Kidney (tissue), 14 donors: ENCODE results near the gene IL11. TPM values are rescaled to one million over a fixed set of nuclear protein-coding genes. Genes with fewer than 3 reads are reported as not detected.

Experiments used
- DNase-seq, 5 donors: peaks; one replicate each; pipeline ENCODE4 v3.0.0-alpha.2; 2013 to 2020
- FAIRE-seq: peaks from 2 replicates; lab custom pipeline; 2012; peaks lifted over from hg19 to GRCh38; lab: Jason Lieb, UNC
- H3K27ac ChIP-seq, 2 donors: one replicate each; pipeline ENCODE4 v1.7.0; 2013; ENCODE audit warnings: low read depth in 2 of 2, low read length in 2 of 2, inconsistent platforms in 1 of 2
- H3K27me3 ChIP-seq: one replicate; pipeline ENCODE4 v1.7.1; 2013; ENCODE audit warnings: low read length, inconsistent platforms; ENCODE audit not compliant: control insufficient read depth, insufficient read depth
- H3K36me3 ChIP-seq, 3 donors: one replicate each; pipeline versions ENCODE4 v1.7.0 to v1.7.1; 2013; ENCODE audit warnings: low read length in 3 of 3, control low read depth in 1 of 3, inconsistent platforms in 1 of 3; ENCODE audit not compliant: insufficient read depth in 3 of 3, control insufficient read depth in 2 of 3
- H3K4me1 ChIP-seq, 3 donors: one replicate each; pipeline versions ENCODE4 v1.7.0 to v1.7.1; 2013; ENCODE audit warnings: low read length in 3 of 3, inconsistent platforms in 1 of 3, low read depth in 1 of 3; ENCODE audit not compliant: control insufficient read depth in 2 of 3, insufficient read depth in 2 of 3
- H3K4me3 ChIP-seq, 3 donors: one replicate each; pipeline versions ENCODE4 v1.7.0 to v1.8.1; 2013; ENCODE audit warnings: low read length in 3 of 3, control low read depth in 1 of 3, inconsistent platforms in 1 of 3
- H3K9ac ChIP-seq, 3 donors: one replicate each; pipeline versions ENCODE4 v1.7.0 to v1.7.1; 2013; ENCODE audit warnings: low read length in 3 of 3, control low read depth in 1 of 3, inconsistent platforms in 1 of 3
- H3K9me3 ChIP-seq, 3 donors: one replicate each; pipeline versions ENCODE4 v1.7.0 to v1.7.1; 2013; ENCODE audit warnings: low read length in 3 of 3, control low read depth in 1 of 3, inconsistent platforms in 1 of 3; ENCODE audit not compliant: control insufficient read depth in 2 of 3, insufficient read depth in 1 of 3
- intact Hi-C: fragments of 100-400 bp; cut with DNase I; formaldehyde crosslinking; loops from one replicate; pipeline ENCODE4 v1.11.1; 2022
- polyA plus RNA-seq: library from polyadenylated mRNA; stranded (reverse); fragments of 350-450 nt; fragmentation: Illumina TruSeq; extraction: RNeasy Lipid Tissue Mini Kit (QIAGEN cat#74804); gene quantifications from one replicate; pipeline ENCODE4 v1.2.3, GENCODE V29; 2014; ENCODE audit warnings: low read depth, low replicate concordance; ENCODE audit not compliant: insufficient read depth
- total RNA-seq: library from RNA; stranded (reverse); fragmentation: NEBNext Ultra II Directional; extraction: Animal tissue kit (Norgen Biotek cat#: 25700); gene quantifications from one replicate; pipeline ENCODE4 v1.2.1, GENCODE V29; 2021
- TF ChIP-seq, protein P1 (sequence below): IDR thresholded peaks from 3 replicates; pipeline ENCODE4 v1.5.1; 2012; ENCODE audit warnings: mild to moderate bottlenecking, moderate library complexity, borderline replicate concordance; ENCODE audit not compliant: insufficient read depth; ENCODE audit errors: extremely low read depth
- donor health status: control.
- donor health status: control.
- donor health status: control.
- donor health status: control.
- donor health status: control.
- donor health status: DM: yes; HTN: yes; CAD: no.
- donor health status: Normal renal cell carcinoma (clear cell type).

The IL11 gene
- total and polyA plus RNA-seq, 2 donors from 2014 or later = 0.37 to 0.47 TPM

DNA sequence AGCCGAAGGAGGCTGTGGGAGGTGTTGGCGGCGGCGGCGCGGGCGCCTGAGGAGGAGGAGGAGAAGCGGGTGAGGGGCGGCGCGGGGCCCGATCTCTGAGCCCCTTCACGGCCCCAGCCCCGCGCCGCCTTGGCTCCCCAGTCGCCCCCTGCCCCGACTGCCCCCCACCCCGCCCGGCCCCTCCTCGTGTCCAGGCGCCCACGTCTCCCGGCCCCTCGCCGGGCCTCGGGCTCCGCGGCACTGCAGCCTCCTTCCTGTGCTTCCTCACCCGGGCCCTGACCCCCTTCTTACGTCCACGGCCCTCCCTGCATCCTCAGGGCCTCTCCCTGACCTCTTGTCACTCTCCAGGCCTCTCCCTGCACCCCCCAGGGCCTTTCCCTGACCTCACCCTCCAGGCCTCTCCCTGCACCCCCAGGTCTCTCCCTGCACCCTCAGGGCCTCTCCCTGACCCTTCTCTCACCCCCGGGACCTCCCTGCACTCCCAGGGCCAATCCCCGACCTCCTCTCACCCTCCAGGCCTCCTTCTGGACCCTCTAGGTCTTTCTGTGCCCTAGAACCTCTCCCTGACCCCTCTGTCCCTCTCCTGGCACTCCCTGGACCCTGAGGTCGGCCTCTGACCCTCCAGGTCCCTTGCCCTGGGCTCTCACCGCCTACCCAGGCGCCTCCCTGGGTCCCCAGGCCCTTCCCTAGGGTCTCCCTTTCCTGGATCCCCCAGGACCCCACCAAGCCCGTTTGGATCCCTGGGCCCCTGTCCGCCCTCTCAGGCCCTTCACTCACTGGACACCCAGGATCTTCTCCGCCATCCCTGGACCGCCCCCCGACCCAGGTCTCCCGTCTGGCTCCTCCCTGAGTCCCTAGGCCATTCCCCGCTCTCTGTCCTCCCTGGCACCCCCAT, 30.1 kb downstream of the IL11 start:
- DNase-seq = peak in 2 of 5 donors; percentile 82 to 87
- FAIRE-seq = no peak
- intact Hi-C loops = no loop called here
- H3K9me3 ChIP-seq = no peaks in the 10 kb centered on the region
- peak overlapping the region; percentile 41 to 43 for H3K27ac ChIP-seq
- peak overlapping the region; percentile 30 to 87 (median 58) for H3K9ac ChIP-seq
- TF ChIP-seq, protein P1, sequence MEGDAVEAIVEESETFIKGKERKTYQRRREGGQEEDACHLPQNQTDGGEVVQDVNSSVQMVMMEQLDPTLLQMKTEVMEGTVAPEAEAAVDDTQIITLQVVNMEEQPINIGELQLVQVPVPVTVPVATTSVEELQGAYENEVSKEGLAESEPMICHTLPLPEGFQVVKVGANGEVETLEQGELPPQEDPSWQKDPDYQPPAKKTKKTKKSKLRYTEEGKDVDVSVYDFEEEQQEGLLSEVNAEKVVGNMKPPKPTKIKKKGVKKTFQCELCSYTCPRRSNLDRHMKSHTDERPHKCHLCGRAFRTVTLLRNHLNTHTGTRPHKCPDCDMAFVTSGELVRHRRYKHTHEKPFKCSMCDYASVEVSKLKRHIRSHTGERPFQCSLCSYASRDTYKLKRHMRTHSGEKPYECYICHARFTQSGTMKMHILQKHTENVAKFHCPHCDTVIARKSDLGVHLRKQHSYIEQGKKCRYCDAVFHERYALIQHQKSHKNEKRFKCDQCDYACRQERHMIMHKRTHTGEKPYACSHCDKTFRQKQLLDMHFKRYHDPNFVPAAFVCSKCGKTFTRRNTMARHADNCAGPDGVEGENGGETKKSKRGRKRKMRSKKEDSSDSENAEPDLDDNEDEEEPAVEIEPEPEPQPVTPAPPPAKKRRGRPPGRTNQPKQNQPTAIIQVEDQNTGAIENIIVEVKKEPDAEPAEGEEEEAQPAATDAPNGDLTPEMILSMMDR = no peak
- H3K27me3 ChIP-seq = no peaks in the 10 kb centered on the region
- peak overlapping the region; percentile 68 to 72 (median 68) for H3K4me3 ChIP-seq
- H3K4me1 ChIP-seq = peaks cover 0 to 16% (median 0%) of the 10 kb centered on the region in 3 donors
- no peaks in the 10 kb centered on the region for H3K36me3 ChIP-seq

DNA sequence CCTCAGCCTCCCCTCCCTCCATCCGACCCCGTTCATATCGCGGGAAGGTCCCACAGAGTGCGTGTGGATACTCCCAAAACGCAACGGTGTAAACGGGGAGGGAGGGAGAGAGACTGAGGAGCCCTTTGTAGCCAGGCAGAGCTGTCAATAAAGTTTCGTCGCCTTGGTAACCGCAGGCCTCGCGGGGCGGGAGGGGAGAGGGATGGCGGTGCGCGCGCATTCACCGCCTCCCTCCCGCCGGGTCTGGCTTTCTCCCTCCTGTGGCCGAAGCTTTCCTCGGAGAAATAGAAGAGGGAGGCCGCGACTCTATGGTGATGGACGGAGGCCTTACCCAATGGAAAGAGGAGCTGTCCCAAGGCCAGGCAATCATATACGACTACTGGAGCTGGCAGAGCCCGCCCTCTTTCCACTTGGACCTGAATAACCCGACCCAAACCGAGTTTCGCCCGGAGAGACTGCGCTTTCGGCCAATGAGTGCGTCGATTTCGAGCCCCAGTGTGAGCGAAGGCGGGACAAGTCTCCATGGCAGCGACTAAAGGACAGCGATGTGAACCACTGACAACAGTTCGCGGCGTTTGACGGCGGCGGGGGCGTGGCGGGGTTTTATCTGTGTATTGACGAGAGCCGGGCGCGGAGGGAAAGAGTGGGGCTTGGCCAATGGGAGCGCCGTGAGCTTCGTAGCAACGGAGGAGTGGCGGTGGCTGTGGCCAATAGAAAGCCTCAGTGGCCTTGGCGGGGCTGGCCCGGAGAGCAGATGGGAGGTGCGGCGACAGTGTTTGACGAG, 31.0 kb downstream of the IL11 start, which contains the start of gene KMT5C:
KMT5C (plus strand) TSS at position 772 of the 784 bp plus-strand sequence. CDS start 2,061 bp downstream, outside the sequence.
- Histone ChIP-seq H3K36me3 (no peaks in the 10 kb centered on the region), H3K4me1 (peaks cover 0 to 16% (median 0%) of the 10 kb centered on the region in 3 donors), H3K9me3 (no peaks in the 10 kb centered on the region), H3K4me3 (peak within 1 kb of the TSS; percentile 72 to 78 (median 78)), H3K27ac (peak within 1 kb of the TSS; percentile 95 to 96), H3K9ac (peak within 1 kb of the TSS; percentile 48 to 89 (median 81)), H3K27me3 (no peaks in the 10 kb centered on the region)
- intact Hi-C loops = no loop called here
- DNase-seq = peak; percentile 100
- TF ChIP-seq, protein P1 = no peak
- FAIRE-seq = peak; percentile 100

DNA sequence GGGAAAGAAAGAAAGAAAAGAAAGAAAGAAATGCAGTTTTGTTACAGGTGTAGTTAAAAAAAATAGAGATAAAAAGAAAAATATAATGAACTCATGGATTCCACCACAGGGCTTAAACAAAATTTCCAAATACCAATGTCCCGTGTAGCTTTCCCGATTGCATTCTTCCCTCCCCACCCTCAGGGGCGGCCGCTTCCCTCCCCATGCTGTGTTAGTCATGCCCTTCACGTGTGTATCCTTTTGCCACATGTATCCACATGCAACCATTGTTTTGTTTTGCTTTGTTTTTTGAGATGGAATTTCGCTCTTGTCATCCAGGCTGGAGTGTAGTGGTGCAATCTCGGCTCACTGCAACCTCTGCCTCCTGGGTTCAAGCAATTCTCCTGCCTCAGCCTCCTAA, 34.2 kb downstream of the IL11 start:
- intact Hi-C loops = no loop called here
- FAIRE-seq = no peak

More for the DNA sequence above, 34.2 kb downstream of the IL11 start:
- H3K27me3 ChIP-seq = no peaks in the 10 kb centered on the region
- H3K9me3 ChIP-seq = no peaks in the 10 kb centered on the region
- no peak overlapping the region for H3K27ac ChIP-seq
- H3K4me3 ChIP-seq = no peak overlapping the region
- H3K9ac ChIP-seq = no peak overlapping the region
- TF ChIP-seq, protein P1 = no peak
- no peak for DNase-seq
- H3K4me1 ChIP-seq = peaks cover 0 to 12% (median 0%) of the 10 kb centered on the region in 3 donors
- no peaks in the 10 kb centered on the region for H3K36me3 ChIP-seq
